Measurements from ENCODE around the gene UGT2B7.
"Not testable (repeated sequence)": the region's sequence is repeated elsewhere in the genome, so short reads cannot be mapped to it uniquely, and the experiment has no call there.

The UGT2B7 gene

GRCh38 chr4:69089388-69089787, 6.9 kb upstream of the UGT2B7 start:
- no peak for DNase-seq

GRCh38 chr4:69092190-69092589, 4.1 kb upstream of the UGT2B7 start:
- no peak for DNase-seq

GRCh38 chr4:69092980-69093568, 3.2 kb upstream of the UGT2B7 start:
- no peak for DNase-seq

GRCh38 chr4:69093681-69094080, 2.6 kb upstream of the UGT2B7 start:
- no peak for DNase-seq

- DNase-seq = no peak
These were observed 958 bp upstream of the UGT2B7 start for GRCh38 chr4:69095301-69095731.

GRCh38 chr4:69096810-69097209, 536 bp downstream of the UGT2B7 start:
- DNase-seq = no peak

GRCh38 chr4:69098470-69098869, 2.2 kb downstream of the UGT2B7 start:
- DNase-seq = no peak

- no peak for DNase-seq
These were observed 3.6 kb downstream of the UGT2B7 start for GRCh38 chr4:69099910-69100309.

- not testable (repeated sequence) for DNase-seq
These were observed 6.4 kb downstream of the UGT2B7 start for GRCh38 chr4:69102668-69103067.

- no peak for DNase-seq
These were observed 8.5 kb downstream of the UGT2B7 start for GRCh38 chr4:69104719-69105275.

GRCh38 chr4:69115151-69115850, 19.0 kb downstream of the UGT2B7 start:
- not testable (repeated sequence) for DNase-seq

GRCh38 chr4:69115851-69116213, 19.6 kb downstream of the UGT2B7 start:
- DNase-seq = no peak

- DNase-seq = no peak
These were observed 20.5 kb downstream of the UGT2B7 start for GRCh38 chr4:69116645-69117321.

- DNase-seq = no peak
These were observed 24.6 kb downstream of the UGT2B7 start for GRCh38 chr4:69120870-69121269.

- DNase-seq = no peak
These were observed 26.2 kb downstream of the UGT2B7 start for GRCh38 chr4:69122476-69122875.

GRCh38 chr4:69124941-69125340, 28.7 kb downstream of the UGT2B7 start:
- DNase-seq = no peak

GRCh38 chr4:69126024-69126423, 29.8 kb downstream of the UGT2B7 start:
- no peak for DNase-seq

- DNase-seq = no peak
These were observed 37.7 kb downstream of the UGT2B7 start for GRCh38 chr4:69133993-69134392.

- no peak for DNase-seq
These were observed 38.2 kb downstream of the UGT2B7 start for GRCh38 chr4:69134471-69134870.

- DNase-seq = no peak
These were observed 45.0 kb downstream of the UGT2B7 start for GRCh38 chr4:69141320-69141719.

GRCh38 chr4:69147334-69147733, 51.1 kb downstream of the UGT2B7 start:
- DNase-seq = no peak

- no peak for DNase-seq
These were observed 57.7 kb downstream of the UGT2B7 start for GRCh38 chr4:69154021-69154420.

- DNase-seq = no peak
These were observed 60.6 kb downstream of the UGT2B7 start for GRCh38 chr4:69156913-69157312.
